Psoas muscle (tissue), 8 donors: ENCODE results near the gene CCDC40. TPM values are rescaled to one million over a fixed set of nuclear protein-coding genes. Genes with fewer than 3 reads are reported as not detected.

Experiments
- ATAC-seq, 4 donors: fragments of 200-7000 bp; cut with Tn5 transposase; one replicate each; pipeline ENCODE4 v1.9.1; 2020; ENCODE audit warnings: moderate library complexity in 3 of 4, mild to moderate bottlenecking in 2 of 4
- DNase-seq, 2 donors: peaks; one replicate each; pipeline ENCODE4 v3.0.0-alpha.2; 2020
- H3K27ac ChIP-seq: fragments of 200-600 bp; one replicate; pipeline ENCODE4 v1.8.0; 2022
- H3K27me3 ChIP-seq, 3 donors: fragments of 200-600 bp in 1 of 3; one replicate each; pipeline versions ENCODE4 v1.6.1 to v1.8.0; 2013 to 2022; ENCODE audit warnings: low read length in 2 of 3, mild to moderate bottlenecking in 2 of 3, moderate library complexity in 1 of 3; ENCODE audit not compliant: insufficient read depth in 3 of 3
- H3K36me3 ChIP-seq, 2 donors: fragments of 200-600 bp in 1 of 2; one replicate each; pipeline versions ENCODE4 v1.6.1 to v1.8.0; 2013 to 2022; ENCODE audit warnings: low read depth in 1 of 2, mild to moderate bottlenecking in 1 of 2, moderate library complexity in 1 of 2; ENCODE audit not compliant: insufficient read depth in 1 of 2
- H3K4me1 ChIP-seq: fragments of 200-600 bp; one replicate; pipeline ENCODE4 v1.8.0; 2022
- H3K4me3 ChIP-seq: fragments of 200-600 bp; one replicate; pipeline ENCODE4 v1.8.0; 2022; ENCODE audit warnings: mild to moderate bottlenecking
- H3K9me3 ChIP-seq: fragments of 200-600 bp; one replicate; pipeline ENCODE4 v1.8.0; 2022
- WGBS, 3 donors: extraction: QIAGEN DNeasy Blood & Tissue Kit; methylation state at CpG; one replicate each; pipeline versions ENCODE4 v1.1.6 to v1.1.7; 2013; 5-methylcytosine and 5-hydroxymethylcytosine counted together
- intact Hi-C, 2 donors: fragments of 100-400 bp; cut with DNase I; formaldehyde crosslinking; loops; one replicate each; pipeline versions ENCODE4 v1.11.0 to v1.14.2; 2022
- polyA plus RNA-seq, 3 donors: library from polyadenylated mRNA; stranded (reverse); fragments of 200-250 nt; gene quantifications; one replicate each; pipeline ENCODE4 v1.2.3, GENCODE V29; 2013
- total RNA-seq, 4 donors: library from RNA; stranded (reverse); fragmentation: NEBNext Ultra II Directional in 2 of 4; extraction: Animal tissue kit (Norgen Biotek cat#: 25700) in 2 of 4; gene quantifications; one replicate each; pipeline versions ENCODE4 v1.2.1 to v1.2.4, GENCODE V29; 2021 to 2023
- TF ChIP-seq, protein P1 (sequence below): fragments of 200-600 bp; IDR thresholded peaks from one replicate; pipeline ENCODE4 v1.8.0; 2022; ENCODE audit warnings: antibody characterized with exemption
- donor health status: healthy with polysubstance abuse.
- donor health status: DM: no; HTN: no; CAD: no; lungs with moderate emphysema.
- donor health status: Bipolar disorder and iron deficiency.
- donor health status: healthy.
- donor health status: DM: yes; HTN: yes; CAD: no.
- donor health status: DM: no; HTN: no; CAD: no.
- donor health status: DM: no; HTN: no; CAD: no.
- donor health status: DM: yes; HTN: yes; CAD: no.

Gene CCDC40
- total and polyA plus RNA-seq, 7 donors = 0.51 to 1.9 (median 1.4) TPM

DNA sequence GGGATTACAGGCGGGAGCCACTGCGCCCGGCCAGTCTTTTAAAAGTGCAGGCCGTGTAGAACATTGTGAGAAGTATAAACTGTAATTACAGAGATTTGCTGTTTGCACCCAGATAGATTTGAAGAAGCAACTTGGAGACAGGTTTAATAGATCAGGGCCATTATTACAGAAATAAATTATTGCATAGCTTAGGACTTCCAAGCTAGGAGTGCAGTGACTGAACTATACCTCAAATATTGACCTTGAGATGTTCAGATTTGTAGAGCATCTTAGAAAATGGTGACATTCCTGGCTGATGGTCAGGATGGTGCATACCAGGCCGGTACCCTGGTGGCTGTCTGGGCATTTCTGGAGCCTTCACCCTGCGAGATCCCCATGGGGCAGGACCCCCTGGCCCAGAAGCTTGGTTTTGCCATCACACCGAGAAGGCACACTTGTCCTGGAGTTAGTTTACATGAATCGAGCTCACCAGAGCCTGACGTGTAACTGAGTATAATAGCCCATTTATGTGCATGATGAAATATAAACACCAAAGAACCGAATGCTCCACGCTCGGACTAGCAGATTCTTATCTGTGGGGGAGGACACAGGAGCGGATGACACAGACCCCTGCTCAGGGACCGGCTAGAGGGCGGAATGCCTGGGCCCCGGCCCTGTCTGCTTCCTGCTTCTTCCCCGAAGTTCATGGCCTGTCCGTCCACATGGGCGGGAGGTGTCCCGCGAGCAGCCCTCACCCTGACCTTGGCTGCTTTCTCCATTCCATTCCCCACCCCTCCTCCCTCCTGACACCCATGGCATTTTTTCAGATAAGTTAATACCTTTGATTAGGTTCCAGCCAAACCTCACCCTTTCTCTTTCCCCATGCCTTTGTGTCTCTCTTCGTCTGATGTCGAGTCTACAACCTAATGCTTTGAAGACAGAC is 32.1 kb downstream of the CCDC40 start:
- no peaks in the 10 kb centered on the region for H3K27me3 ChIP-seq
- intact Hi-C loops = no loop called here
- no peak overlapping the region for H3K27ac ChIP-seq
- TF ChIP-seq, protein P1, sequence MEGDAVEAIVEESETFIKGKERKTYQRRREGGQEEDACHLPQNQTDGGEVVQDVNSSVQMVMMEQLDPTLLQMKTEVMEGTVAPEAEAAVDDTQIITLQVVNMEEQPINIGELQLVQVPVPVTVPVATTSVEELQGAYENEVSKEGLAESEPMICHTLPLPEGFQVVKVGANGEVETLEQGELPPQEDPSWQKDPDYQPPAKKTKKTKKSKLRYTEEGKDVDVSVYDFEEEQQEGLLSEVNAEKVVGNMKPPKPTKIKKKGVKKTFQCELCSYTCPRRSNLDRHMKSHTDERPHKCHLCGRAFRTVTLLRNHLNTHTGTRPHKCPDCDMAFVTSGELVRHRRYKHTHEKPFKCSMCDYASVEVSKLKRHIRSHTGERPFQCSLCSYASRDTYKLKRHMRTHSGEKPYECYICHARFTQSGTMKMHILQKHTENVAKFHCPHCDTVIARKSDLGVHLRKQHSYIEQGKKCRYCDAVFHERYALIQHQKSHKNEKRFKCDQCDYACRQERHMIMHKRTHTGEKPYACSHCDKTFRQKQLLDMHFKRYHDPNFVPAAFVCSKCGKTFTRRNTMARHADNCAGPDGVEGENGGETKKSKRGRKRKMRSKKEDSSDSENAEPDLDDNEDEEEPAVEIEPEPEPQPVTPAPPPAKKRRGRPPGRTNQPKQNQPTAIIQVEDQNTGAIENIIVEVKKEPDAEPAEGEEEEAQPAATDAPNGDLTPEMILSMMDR = no peak
- ATAC-seq (peak in 2 of 4 donors; percentile 12 to 23), DNase-seq (peak; percentile 57 to 58)
- 48 to 59% (median 48%) methylated on average over 23 of the region's 23 CpGs for WGBS, 3 donors
- H3K4me3 ChIP-seq = no peak overlapping the region
- no peaks in the 10 kb centered on the region for H3K9me3 ChIP-seq
- H3K36me3 ChIP-seq = no peaks in the 10 kb centered on the region
- H3K4me1 ChIP-seq = peaks cover 15% of the 10 kb centered on the region

DNA sequence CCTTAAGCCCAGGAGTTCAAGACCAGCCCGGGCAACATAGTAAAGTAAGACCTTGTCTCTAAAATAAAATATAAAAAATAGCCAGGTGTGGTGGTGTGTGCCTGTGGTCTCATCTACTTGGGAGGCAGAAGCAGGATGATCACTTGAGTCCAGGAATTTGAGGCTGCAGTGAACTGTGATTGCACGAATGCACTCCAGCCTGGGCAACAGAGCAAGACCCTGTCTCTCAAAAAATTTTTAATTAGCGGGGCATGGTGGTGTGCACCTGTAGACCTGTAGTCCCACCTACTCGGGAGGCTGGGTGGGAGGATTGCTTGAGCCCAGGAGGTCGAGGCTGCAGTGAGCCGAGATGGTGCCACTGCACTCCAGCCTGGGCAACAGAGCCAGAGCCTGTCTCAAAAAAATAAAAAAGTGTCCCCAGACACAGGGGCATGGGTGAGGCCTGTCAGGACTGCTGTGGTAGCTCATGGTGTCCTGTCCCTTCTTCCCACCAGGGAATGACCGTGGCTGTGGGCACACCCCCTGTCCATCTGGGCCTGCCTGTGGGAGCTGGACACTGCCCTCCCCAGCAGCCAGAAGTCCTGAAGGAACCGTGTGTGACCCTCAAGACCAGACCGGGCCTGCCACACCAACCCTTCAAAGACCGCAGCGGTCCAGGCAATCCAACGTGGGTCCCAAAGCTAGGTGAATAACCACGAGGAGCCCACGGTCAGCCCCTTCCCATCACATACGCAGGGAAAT is 34.1 kb downstream of the CCDC40 start:
- Histone ChIP-seq H3K36me3 (no peaks in the 10 kb centered on the region), H3K27me3 (no peaks in the 10 kb centered on the region), H3K27ac (peak overlapping the region; percentile 73), H3K4me1 (peaks cover 15% of the 10 kb centered on the region), H3K4me3 (peak overlapping the region; percentile 54), H3K9me3 (no peaks in the 10 kb centered on the region)
- intact Hi-C loops = no loop called here
- DNase-seq = peak in 1 of 2 donors; percentile 55
- ATAC-seq = peak; percentile 14 to 42 (median 22)
- WGBS, 3 donors = 55 to 76% (median 57%) methylated on average over 15 of the region's 15 CpGs
- TF ChIP-seq, protein P1 = no peak

DNA sequence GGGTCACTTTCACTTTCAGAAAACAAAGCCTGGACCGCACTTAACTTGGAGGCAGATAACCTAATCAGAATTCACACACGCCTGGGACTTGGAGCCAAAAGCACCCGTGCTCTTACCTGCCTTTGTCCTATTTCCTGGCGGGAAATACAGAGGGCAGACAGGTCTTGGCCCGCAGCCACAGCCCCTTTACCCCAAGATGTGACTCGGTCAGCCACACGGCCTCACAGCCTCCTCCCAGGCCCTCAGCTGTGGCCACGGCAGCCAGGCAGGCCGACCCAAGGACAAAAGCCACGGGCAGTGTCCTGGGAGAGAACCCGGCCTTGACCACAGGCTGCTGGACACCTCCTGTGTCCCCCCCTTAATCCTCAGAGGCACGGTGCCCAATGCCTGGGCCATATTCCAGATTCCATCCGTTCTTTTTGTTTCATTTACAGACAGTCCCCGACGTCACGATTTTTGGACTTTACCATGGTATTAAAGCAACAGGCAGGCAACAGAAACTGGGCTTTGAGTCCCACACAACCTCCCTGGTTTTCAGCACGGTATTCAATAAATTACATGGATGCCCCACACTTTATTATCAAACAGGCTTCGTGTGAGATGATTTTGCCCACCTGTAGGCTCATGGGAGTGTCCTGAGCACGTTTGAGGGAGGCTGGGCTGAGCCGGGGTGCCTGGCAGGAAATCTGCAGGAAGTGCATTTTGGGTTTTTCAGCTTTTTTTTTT is 34.8 kb downstream of the CCDC40 start:
- peak; percentile 57 to 75 (median 68) for ATAC-seq
- intact Hi-C loops = no loop called here
- Histone ChIP-seq H3K27me3 (no peaks in the 10 kb centered on the region), H3K9me3 (no peaks in the 10 kb centered on the region), H3K36me3 (no peaks in the 10 kb centered on the region), H3K4me1 (peaks cover 15% of the 10 kb centered on the region), H3K4me3 (peak overlapping the region; percentile 54), H3K27ac (peak overlapping the region; percentile 73)
- 9 to 23% (median 9%) methylated on average over 20 of the region's 20 CpGs for WGBS, 3 donors
- DNase-seq = peak; percentile 69 to 71
- TF ChIP-seq, protein P1 = no peak

DNA sequence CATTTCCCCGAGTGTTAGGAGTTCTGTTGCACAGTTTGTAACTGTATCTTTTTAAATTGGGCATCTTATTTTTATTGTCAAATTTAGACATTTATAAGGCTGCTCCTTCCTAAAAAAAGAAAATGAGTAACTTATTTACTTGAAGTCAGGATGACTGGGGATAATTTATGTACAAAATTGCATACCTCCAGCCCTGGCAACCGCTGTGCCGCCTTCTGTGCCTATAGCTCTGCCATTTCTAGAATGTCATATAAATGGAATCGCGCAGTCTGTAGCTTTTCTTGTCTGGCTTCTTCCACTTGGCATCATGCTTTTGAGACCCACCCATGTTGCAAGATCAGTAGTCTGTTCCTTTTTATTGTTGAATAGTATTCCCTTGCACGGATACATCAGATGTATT is 36.0 kb downstream of the CCDC40 start:
- Histone ChIP-seq H3K27ac (peak overlapping the region; percentile 73), H3K4me3 (no peak overlapping the region), H3K9me3 (no peaks in the 10 kb centered on the region), H3K27me3 (no peaks in the 10 kb centered on the region), H3K4me1 (peaks cover 15% of the 10 kb centered on the region), H3K36me3 (no peaks in the 10 kb centered on the region)
- 92 to 98% (median 95%) methylated on average over 6 of the region's 6 CpGs for WGBS, 3 donors
- ATAC-seq = no peak
- DNase-seq = no peak
- TF ChIP-seq, protein P1 = no peak
- intact Hi-C loops = no loop called here
